IMR-90 (cell line): ENCODE results near the gene SPNS1. TPM values are rescaled to one million over a fixed set of nuclear protein-coding genes. Genes with fewer than 3 reads are reported as not detected.
A peak's percentile ranks its signal among the peaks of the same experiment; 100 is the strongest.

Experiments
- ATAC-seq: fragments of 200-7000 bp; cut with Tn5 transposase; 2 replicates; pipeline ENCODE4 v1.9.1; 2020; ENCODE audit warnings: low read depth, mild to moderate bottlenecking, moderate library complexity
- BruUV-seq: library from RNA; stranded (reverse); fragments of 400-500 nt; replicated peaks from 2 replicates; lab custom pipeline; 2021; lab: Mats Ljungman, UMichigan
- CTCF ChIA-PET: fragments of 300-600 bp; formaldehyde crosslinking; extraction: SDS; loops from one replicate; lab custom pipeline; 2021; ENCODE audit warnings: antibody characterized with exemption; lab: Yijun Ruan, JAX
- POLR2A ChIA-PET: fragments of 300-600 bp; sonication (Branson Sonifier 250); formaldehyde crosslinking; loops from one replicate; lab custom pipeline; 2022; ENCODE audit warnings: antibody characterized with exemption; ENCODE audit not compliant: unreplicated experiment; lab: Charles Lee
- DNase-seq: peaks from one replicate; pipeline ENCODE4 v3.0.0; 2013
- H2AFZ ChIP-seq: replicated peaks from 2 replicates; pipeline ENCODE3; 2013; ENCODE audit warnings: low read length, mild to moderate bottlenecking; ENCODE audit not compliant: poor library complexity
- H2AK5ac ChIP-seq: 2 replicates; pipeline ENCODE4 v1.6.1; 2013; ENCODE audit warnings: low read depth, low read length, inconsistent platforms
- H2AK9ac ChIP-seq: replicated peaks from 2 replicates; pipeline ENCODE3; 2013; ENCODE audit warnings: mild to moderate bottlenecking, low read depth, low read length, moderate library complexity; ENCODE audit not compliant: poor library complexity
- H2BK120ac ChIP-seq: 2 replicates; pipeline ENCODE4 v1.6.1; 2013; ENCODE audit warnings: low read depth, low read length, inconsistent platforms
- H2BK15ac ChIP-seq: 3 replicates; pipeline ENCODE4 v1.6.1; 2013; ENCODE audit warnings: low read depth, low read length, inconsistent platforms
- H2BK20ac ChIP-seq: 2 replicates; pipeline ENCODE4 v1.6.1; 2013; ENCODE audit warnings: low read depth, mild to moderate bottlenecking, inconsistent platforms, low read length, moderate library complexity
- H2BK5ac ChIP-seq: 2 replicates; pipeline ENCODE4 v1.6.1; 2013; ENCODE audit warnings: mild to moderate bottlenecking, low read depth, low read length, inconsistent platforms; ENCODE audit not compliant: poor library complexity, severe bottlenecking
- H3K14ac ChIP-seq: replicated peaks from 2 replicates; pipeline ENCODE4 v1.6.1; 2013; ENCODE audit warnings: low read depth, low read length, inconsistent platforms
- H3K18ac ChIP-seq: 2 replicates; pipeline ENCODE4 v1.6.1; 2013; ENCODE audit warnings: low read depth, low read length, control low read depth
- H3K23ac ChIP-seq: 2 replicates; pipeline ENCODE4 v1.6.1; 2013; ENCODE audit warnings: low read depth, low read length, inconsistent platforms
- H3K27ac ChIP-seq: 2 replicates; pipeline ENCODE4 v1.5.1; 2013; ENCODE audit warnings: mild to moderate bottlenecking, control low read depth, low read length; ENCODE audit not compliant: insufficient read depth
- H3K27me3 ChIP-seq: 2 replicates; pipeline ENCODE4 v1.6.1; 2013; ENCODE audit warnings: low read length; ENCODE audit not compliant: control insufficient read depth, insufficient read depth
- H3K36me3 ChIP-seq: 2 replicates; pipeline ENCODE4 v1.6.1; 2013; ENCODE audit warnings: low read length, mixed read lengths; ENCODE audit not compliant: control insufficient read depth, insufficient read depth
- H3K4ac ChIP-seq: 2 replicates; pipeline ENCODE4 v1.6.1; 2013; ENCODE audit warnings: low read depth, low read length, inconsistent platforms
- H3K4me1 ChIP-seq: 2 replicates; pipeline ENCODE4 v1.6.1; 2013; ENCODE audit warnings: low read length, mixed read lengths; ENCODE audit not compliant: control insufficient read depth, insufficient read depth
- H3K4me2 ChIP-seq: 2 replicates; pipeline ENCODE4 v1.6.1; 2013; ENCODE audit warnings: low read depth, mild to moderate bottlenecking, control low read depth, low read length, moderate library complexity
- H3K4me3 ChIP-seq: 2 replicates; pipeline ENCODE4 v1.5.1; 2013; ENCODE audit warnings: low read depth, mild to moderate bottlenecking, control low read depth, low read length, moderate library complexity; ENCODE audit not compliant: insufficient read depth
- H3K56ac ChIP-seq: 2 replicates; pipeline ENCODE4 v1.6.1; 2013; ENCODE audit warnings: low read length, inconsistent platforms; ENCODE audit not compliant: insufficient read depth; ENCODE audit errors: extremely low read depth
- H3K79me1 ChIP-seq, 2 experiments: 2 replicates each; pipeline ENCODE4 v1.6.1; 2013; ENCODE audit warnings: low read length in 2 of 2, inconsistent platforms in 1 of 2, low read depth in 1 of 2
- H3K9ac ChIP-seq: 2 replicates; pipeline ENCODE4 v1.6.1; 2013; ENCODE audit warnings: low read depth, low read length, control low read depth
- H3K9me1 ChIP-seq: 2 replicates; pipeline ENCODE4 v1.6.1; 2013; ENCODE audit warnings: low read length, inconsistent platforms; ENCODE audit not compliant: insufficient read depth
- H3K9me3 ChIP-seq: 2 replicates; pipeline ENCODE4 v1.6.1; 2013; ENCODE audit warnings: low read length; ENCODE audit not compliant: control insufficient read depth, insufficient read depth
- H4K20me1 ChIP-seq: 2 replicates; pipeline ENCODE4 v1.6.1; 2013; ENCODE audit warnings: low read length, inconsistent platforms; ENCODE audit not compliant: insufficient read depth
- H4K5ac ChIP-seq: 2 replicates; pipeline ENCODE4 v1.6.1; 2013; ENCODE audit warnings: mild to moderate bottlenecking, low read depth, low read length, control low read depth
- H4K8ac ChIP-seq, 2 experiments: 2 replicates each; pipeline ENCODE4 v1.6.1; 2013; ENCODE audit warnings: low read depth in 2 of 2, low read length in 2 of 2, control low read depth in 1 of 2, inconsistent platforms in 1 of 2
- H4K91ac ChIP-seq: 2 replicates; pipeline ENCODE4 v1.6.1; 2013; ENCODE audit warnings: low read depth, low read length, inconsistent platforms; ENCODE audit not compliant: insufficient read depth
- BHLHE40 ChIP-seq: fragments of 150-350 bp; IDR thresholded peaks from 2 replicates; pipeline ENCODE4 v1.6.1; 2016; ENCODE audit warnings: mild to moderate bottlenecking, low read depth, low read length
- CEBPB ChIP-seq: IDR thresholded peaks from 2 replicates; pipeline ENCODE4 v1.6.1; 2012; ENCODE audit warnings: low read depth, low read length, improper control_type of control experiment
- CHD1 ChIP-seq: IDR thresholded peaks from 2 replicates; pipeline ENCODE4 v1.6.1; 2012; ENCODE audit warnings: low read depth, low read length, improper control_type of control experiment
- CTCF ChIP-seq: conservative IDR thresholded peaks from 2 replicates; pipeline ENCODE4 v1.5.1; 2012; ENCODE audit warnings: mild to moderate bottlenecking, low read depth, low read length, improper control_type of control experiment
- ELK1 ChIP-seq: fragments of 150-350 bp; IDR thresholded peaks from 2 replicates; pipeline ENCODE4 v1.6.1; 2016; ENCODE audit warnings: low read depth, mild to moderate bottlenecking, low read length, moderate library complexity, borderline replicate concordance
- FOS ChIP-seq: fragments of 150-350 bp; IDR thresholded peaks from 2 replicates; pipeline ENCODE4 v1.6.1; 2016; ENCODE audit warnings: low read depth, low read length
- MAFK ChIP-seq: IDR thresholded peaks from 2 replicates; pipeline ENCODE4 v1.6.1; 2012; ENCODE audit warnings: low read depth, low read length, improper control_type of control experiment
- MAZ ChIP-seq: IDR thresholded peaks from 2 replicates; pipeline ENCODE4 v1.6.1; 2012; ENCODE audit warnings: low read depth, mild to moderate bottlenecking, low read length, improper control_type of control experiment, moderate library complexity, borderline replicate concordance
- MXI1 ChIP-seq: IDR thresholded peaks from 2 replicates; pipeline ENCODE4 v1.6.1; 2012; ENCODE audit warnings: low read depth, mild to moderate bottlenecking, low read length, moderate library complexity, borderline replicate concordance
- POLR2A ChIP-seq: IDR thresholded peaks from 2 replicates; pipeline ENCODE4 v1.6.1; 2012; ENCODE audit warnings: mild to moderate bottlenecking, low read depth, low read length
- RCOR1 ChIP-seq: IDR thresholded peaks from 2 replicates; pipeline ENCODE4 v1.6.1; 2012; ENCODE audit warnings: mild to moderate bottlenecking, low read length, improper control_type of control experiment; ENCODE audit not compliant: insufficient replicate concordance
- RFX5 ChIP-seq: IDR thresholded peaks from 2 replicates; pipeline ENCODE4 v1.8.0; 2012; ENCODE audit warnings: low read depth, mild to moderate bottlenecking, low read length, moderate library complexity
- SMC3 ChIP-seq: fragments of 150-350 bp; IDR thresholded peaks from 2 replicates; pipeline ENCODE4 v1.6.1; 2016; ENCODE audit warnings: low read depth, mild to moderate bottlenecking, antibody characterized with exemption, low read length, moderate library complexity
- WGBS, 2 experiments: methylation state at CpG; one replicate each; pipeline versions ENCODE4 v1.1.5 to v1.1.7; 2013; ENCODE audit warnings: missing lambda C conversion rate in 2 of 2; ENCODE audit not compliant: insufficient read length in 1 of 2; ENCODE audit errors: extremely low coverage in 2 of 2; 5-methylcytosine and 5-hydroxymethylcytosine counted together
- dilution Hi-C: fragments of 300-500 bp; cut with HindIII; formaldehyde crosslinking; loops from one replicate; pipeline ENCODE4 v1.14.3; 2018; ENCODE audit warnings: low sequenced_read_pairs; ENCODE audit not compliant: unreplicated experiment
- in situ Hi-C: fragments of 300-500 bp; cut with MboI; formaldehyde crosslinking; loops from 3 replicates; pipeline ENCODE4 v1.14.3; 2019; ENCODE audit warnings: low sequenced_read_pairs, inconsistent platforms, mixed read lengths
- intact Hi-C: fragments of 100-400 bp; cut with micrococcal nuclease; formaldehyde crosslinking; loops from 2 replicates; pipeline ENCODE4 v1.10.0; 2022
- polyA plus RNA-seq, 3 experiments: library from polyadenylated mRNA; depleted of rRNA; stranded (reverse); fragments of >200 nt; gene quantifications; 2 replicates each; pipeline ENCODE4 v1.2.3, GENCODE V29; 2012; ENCODE audit warnings: low replicate concordance in 1 of 3
- total RNA-seq: library from RNA; depleted of rRNA; stranded (reverse); fragments of >200 nt; gene quantifications from 2 replicates; pipeline ENCODE4 v1.2.3, GENCODE V29; 2012

SPNS1 gene
- total and polyA plus RNA-seq, 2 of the 4 experiments (the other 2 are of a cell fraction), result 4.7 to 37.3 TPM

- Histone ChIP-seq H2BK5ac (no peak overlapping the region), H3K4me1 (peaks cover 7% of the 10 kb centered on the region; the same call in 1 of the 2 replicates), H4K5ac (no peak overlapping the region), H3K4ac (0 out of 2 replicates have a peak overlapping the region, but pooled peaks have one; percentile 53), H2BK15ac (no peak overlapping the region), H3K79me1 (peaks cover 12 to 31% of the 10 kb centered on the region in 2 experiments), H4K20me1 (no peaks in the 10 kb centered on the region), H3K23ac (peak overlapping the region; percentile 58; the same call in 1 of the 2 replicates), H3K56ac (0 out of 2 replicates have a peak overlapping the region, but pooled peaks have one; percentile 38), H3K27me3 (no peaks in the 10 kb centered on the region), H3K4me2 (peak overlapping the region; percentile 95), H2BK20ac (no peak overlapping the region), H2AK9ac (peak overlapping the region; percentile 86), H4K91ac (no peak overlapping the region), H3K9me3 (no peaks in the 10 kb centered on the region), H3K14ac (0 out of 2 replicates have a peak overlapping the region, but pooled peaks have one; percentile 1), H3K4me3 (peak overlapping the region; percentile 55), H3K36me3 (peaks cover 21% of the 10 kb centered on the region), H2AK5ac (no peak overlapping the region; the same call in 1 of the 2 replicates), H2BK120ac (no peak overlapping the region), H3K9me1 (no peaks in the 10 kb centered on the region), H2AFZ (peak overlapping the region; percentile 94), H3K18ac (no peak overlapping the region), H4K8ac (peak overlapping the region; percentile 28 to 37; a peak in 1 of 4 replicates), H3K9ac (peak overlapping the region; percentile 83), H3K27ac (peak overlapping the region; percentile 41)
- TF ChIP-seq FOS (no peak), MXI1 (no peak), CHD1 (no peak), CTCF (no peak), ELK1 (no peak), RCOR1 (no peak), SMC3 (no peak), POLR2A (no peak), RFX5 (no peak), MAZ (no peak), BHLHE40 (no peak), CEBPB (no peak), MAFK (no peak)
- no TSS peak for BruUV-seq
- in situ Hi-C loops, result loop anchor here (25.0 kb wide), 1 partner anchor 311 kb away; no protein-coding TSS in a partner anchor
- ChIA-PET CTCF (no interaction called here), POLR2A (no interaction called here)
- WGBS, 2 experiments, result 0% methylated on average over 11 of the region's 17 CpGs; no CpG with 5 or more reads in 1 of the 2 experiments
- intact Hi-C loops, result no loop called here
- DNase-seq (no peak), ATAC-seq (no peak)
- dilution Hi-C loops, result no loop called here
Observed at GRCh38 chr16:28951410-28951943, 23.1 kb upstream of the SPNS1 start.
